HepG2 (cell line): ENCODE results near the gene NT5DC1.

Experiments
- HNRNPL ChIP-seq: fragments of 200-400 bp; formaldehyde crosslinking; IDR thresholded peaks from 2 replicates; pipeline ENCODE4 v1.6.1; 2017; ENCODE audit warnings: mild to moderate bottlenecking, low read depth, low read length
- REL ChIP-seq: sonication (generic); formaldehyde crosslinking; conservative IDR thresholded peaks from 2 replicates; pipeline ENCODE4 v1.8.0; 2022; ENCODE audit warnings: mild to moderate bottlenecking, missing genetic modification reagents, moderate library complexity

GRCh38 chr6:116283191-116283590 is 182.5 kb downstream of the NT5DC1 start:
- TF ChIP-seq HNRNPL (no peak), REL (CRISPR knock-in tag) (no peak)
